Measurements from ENCODE around the gene C17orf113.

C17orf113 gene

DNA sequence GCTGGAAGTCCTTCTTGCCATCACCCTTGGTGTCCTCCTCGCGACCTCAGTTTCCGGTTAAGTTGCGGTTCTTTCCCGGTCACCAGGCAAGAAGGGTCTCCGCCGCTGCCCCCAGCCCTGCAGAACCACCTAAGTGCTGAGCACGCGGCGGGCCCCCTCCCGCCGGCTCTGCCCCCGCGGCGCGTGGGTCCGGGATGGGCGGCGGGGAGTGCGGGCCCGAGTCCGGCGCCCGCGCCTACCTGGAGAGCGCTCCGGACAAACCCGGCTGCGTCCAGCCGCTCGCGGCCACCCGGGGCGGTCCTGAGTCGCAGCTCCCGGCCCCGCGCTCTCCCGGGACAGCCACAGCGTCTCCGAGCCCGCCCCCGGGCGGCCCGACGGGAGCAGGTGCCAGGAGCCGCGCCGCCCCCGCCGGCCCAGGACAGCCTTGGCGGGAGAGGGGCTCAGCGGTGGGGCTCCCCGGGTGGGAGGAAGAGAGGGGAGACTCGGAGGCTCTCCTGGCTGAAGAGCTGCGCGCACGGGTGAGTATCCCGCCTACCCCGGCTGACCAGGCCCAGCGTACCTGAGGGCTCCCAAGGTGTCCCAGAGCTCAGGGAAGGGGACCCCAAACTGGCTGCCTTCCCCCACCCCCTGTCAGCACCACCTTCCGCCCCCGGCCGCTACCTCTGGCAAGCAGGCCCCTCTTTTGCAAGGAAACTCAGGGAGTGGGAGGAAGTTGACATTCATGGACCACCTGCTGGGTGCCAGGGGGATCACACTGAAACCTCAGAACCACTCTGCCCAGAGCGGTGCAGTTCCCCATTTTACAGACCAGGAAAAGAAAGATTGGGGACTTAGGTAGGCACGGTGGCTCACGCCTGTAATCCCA lies 22.2 kb upstream of the C17orf113 start:
- no peak for DNase-seq

DNA sequence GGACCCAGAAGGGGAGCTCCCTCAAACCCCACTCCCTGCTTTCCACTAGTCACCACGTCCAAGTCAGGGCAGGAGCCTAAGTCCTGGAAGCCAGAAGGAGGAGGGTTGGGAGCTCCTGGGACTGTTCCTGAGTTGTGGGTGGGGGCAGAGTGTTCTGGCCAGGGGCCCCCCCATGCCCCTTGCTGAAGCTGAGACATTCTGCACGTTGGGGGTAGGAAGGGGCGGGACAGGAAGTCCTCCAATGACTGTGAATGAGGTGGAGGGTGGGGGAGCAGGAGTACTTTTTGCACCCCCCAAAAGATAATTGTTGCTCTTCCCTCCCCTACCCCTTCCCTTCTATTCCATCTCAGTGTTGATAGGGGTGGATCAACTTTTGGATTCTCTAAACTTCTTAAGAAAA lies 21.4 kb upstream of the C17orf113 start:
- no peak for DNase-seq

DNA sequence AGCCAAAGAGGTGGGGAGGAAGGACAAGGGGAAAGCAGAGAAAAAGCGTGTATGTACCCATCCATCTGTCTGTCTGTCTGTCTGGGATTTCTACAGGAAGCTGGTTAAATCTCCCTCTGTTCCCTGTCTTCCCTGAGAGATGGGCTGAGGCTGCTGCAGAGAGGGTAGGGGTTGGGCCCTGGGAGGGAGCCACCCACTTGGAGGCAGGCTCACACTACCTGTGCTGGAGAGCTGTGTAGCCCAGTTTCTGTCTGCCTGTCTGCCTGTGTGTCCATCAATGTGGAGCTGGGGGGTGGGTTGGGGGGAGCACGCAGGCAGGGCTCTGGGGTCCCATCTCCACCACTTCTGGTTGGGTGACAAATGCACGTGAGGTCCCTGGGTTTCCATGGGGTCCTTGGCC lies 18.6 kb upstream of the C17orf113 start:
- no peak for DNase-seq

DNA sequence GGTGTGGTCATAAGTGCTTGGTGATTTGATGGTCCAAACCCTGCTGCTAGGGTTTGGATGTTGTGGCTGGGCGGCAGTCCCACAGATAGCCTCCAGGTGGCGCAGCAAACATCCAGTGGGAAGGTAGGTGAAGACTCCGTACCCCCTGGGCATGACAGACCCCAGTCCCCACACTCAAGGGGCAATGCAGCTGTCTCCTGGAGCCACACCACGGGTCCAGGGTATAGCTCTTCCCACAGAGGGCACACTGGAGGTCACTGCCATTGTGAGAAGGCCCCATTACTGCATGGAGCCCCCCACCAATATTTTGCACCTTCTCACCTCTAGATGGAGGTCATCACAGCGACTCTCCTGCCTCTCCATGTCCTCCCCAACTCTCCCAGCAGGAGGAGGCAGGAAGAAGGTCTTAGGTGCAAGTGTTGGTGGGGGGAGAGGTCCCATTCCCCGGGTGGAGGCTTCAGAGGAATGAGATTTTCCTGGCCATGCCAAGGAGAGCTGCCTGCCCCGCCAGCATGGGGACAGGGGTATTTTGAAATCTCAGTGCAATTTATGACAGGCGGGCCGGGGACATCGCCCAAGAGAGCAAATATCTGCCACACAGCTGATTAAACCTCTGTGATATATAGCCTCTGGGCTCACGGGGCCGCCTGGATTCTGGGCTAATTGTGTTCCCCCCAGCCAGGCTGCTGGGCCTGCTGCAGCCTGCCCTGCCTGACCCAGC lies 17.1 kb upstream of the C17orf113 start:
- DNase-seq = no peak

DNA sequence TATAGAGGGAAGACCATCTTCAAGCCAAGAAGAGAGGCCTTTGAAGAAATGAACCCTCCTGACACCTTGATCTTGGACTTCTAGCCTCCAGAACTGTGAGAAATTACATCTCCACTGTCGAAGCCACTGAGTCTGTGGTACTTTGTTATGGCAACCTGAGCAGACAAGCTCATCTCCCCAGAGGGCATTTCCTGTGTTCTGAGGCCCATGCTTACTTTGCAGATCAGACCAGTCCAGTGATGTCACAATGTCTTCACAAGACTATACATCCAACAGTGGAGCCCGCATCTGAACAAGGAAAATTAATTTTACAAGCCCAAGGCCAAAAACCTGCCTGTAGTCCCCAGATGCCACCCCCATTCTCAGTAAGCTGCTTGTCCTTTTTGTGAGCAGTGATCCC lies 14.8 kb upstream of the C17orf113 start:
- DNase-seq = no peak

DNA sequence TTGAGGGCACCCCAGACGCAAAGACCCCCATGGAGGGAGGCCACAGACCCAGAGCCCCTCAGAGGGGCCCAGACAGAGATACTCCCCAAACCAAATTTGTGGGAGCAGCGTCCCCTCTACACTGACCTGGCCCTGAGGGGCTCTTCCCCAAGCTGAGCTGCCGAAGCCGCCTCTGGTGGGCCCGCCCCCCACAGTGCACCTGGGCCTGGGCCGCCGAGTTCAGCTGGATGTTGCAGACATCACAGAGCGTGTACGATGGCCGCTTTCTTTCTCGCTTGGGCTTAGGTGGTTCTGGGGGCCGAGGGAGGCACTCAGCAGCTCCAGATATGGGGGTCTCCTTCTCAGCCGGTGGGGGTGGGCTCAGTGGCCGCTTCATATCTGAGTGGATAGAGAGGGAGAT lies 12.3 kb upstream of the C17orf113 start:
- DNase-seq = no peak

DNA sequence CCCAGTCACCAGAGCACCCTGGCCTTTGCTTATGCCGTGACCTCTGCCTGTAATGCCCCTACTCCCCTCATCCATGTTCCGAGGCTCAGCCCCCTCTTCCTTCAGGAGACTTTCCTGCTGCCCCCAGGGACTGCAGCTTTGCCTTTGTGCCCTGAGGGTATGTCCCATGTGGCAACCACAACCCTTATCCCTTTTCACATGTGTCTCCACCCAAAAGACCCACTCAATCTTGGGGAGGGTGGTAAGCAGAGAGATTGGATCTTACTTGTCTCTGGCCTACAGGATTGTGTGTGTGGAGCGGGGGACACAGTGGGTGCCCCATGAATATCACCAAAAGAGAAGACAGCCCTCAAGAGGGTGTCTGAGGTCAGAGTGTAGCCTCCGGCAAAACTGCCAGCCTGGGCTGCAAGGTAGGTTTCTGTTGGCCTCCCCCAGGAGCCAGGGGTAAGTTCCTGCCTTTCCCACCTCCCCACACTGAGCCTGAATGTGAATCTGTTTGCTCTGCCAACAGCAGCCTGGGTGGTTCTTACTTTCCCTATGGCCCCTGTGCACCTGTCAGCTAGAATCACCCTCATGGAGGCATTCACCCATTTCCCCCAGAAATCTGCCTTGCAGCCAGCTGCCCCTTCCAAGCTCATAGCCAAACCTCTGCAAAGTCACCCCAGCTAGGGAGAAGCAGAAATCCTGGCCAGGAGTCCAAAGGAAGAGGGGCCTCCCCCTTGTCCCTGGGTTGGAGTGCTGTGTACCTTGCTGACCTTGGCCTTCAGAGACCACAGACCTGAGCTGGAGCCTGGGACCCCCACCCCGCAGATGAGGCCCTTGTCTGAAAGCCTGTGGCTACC lies 11.5 kb upstream of the C17orf113 start:
- no peak for DNase-seq

DNA sequence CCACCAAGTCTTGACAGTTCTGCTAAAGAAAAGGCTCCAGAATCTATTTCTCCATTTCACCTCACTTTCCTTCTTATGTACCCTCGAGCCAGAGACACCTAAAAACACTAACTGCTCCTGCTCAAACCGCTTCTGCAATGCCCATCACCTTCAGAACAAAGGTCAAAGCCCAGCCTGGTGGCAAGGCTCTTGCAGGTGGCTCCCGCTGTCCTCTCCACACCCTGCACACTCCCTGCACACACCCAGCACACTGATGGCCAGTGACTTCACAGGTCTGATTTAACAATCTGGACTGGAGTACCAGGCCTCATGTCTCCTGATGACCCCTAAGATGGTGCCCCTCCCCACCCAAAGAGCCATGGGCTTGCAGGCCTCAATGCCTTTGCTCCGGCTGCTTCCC lies 9.8 kb upstream of the C17orf113 start:
- DNase-seq = no peak

DNA sequence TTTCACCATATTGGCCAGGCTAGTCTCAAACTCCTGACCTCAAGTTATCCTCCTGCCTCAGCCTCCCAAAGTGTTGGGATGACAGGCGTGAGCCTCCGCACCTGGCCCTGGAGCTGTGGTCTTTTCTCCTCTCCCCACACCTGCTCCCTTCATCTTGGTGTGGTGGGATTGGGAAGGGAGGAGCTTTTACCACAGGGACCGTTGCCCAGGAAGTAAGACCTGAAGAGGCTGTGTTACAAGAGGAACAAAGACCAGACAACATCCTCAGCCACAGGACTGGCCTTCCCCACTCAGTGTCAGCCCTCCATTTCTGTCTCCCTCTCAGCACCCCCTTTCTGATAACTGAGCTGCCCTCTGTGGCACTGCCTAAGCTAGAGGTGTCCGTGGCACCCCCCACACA lies 9.4 kb upstream of the C17orf113 start:
- DNase-seq = no peak

DNA sequence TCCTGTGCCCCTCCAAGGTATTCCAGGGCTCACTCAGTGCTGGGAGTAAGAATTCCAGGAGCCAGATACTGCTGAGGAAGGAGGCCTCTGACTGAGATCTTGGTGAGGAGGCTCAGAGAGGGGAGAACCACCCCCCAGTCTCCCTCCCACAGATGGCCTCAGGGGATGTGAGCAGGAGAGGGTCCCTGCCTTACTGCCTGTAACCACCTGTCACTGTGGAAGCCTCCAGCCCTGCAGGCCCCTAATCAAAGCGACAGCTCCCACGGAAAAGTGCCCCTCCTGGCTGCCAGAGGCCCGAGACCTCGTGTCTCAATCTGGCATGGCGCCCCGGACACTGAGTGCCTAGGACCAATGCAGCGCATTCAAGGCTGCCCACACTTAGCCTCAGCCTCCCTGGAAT lies 7.7 kb upstream of the C17orf113 start:
- DNase-seq = no peak

DNA sequence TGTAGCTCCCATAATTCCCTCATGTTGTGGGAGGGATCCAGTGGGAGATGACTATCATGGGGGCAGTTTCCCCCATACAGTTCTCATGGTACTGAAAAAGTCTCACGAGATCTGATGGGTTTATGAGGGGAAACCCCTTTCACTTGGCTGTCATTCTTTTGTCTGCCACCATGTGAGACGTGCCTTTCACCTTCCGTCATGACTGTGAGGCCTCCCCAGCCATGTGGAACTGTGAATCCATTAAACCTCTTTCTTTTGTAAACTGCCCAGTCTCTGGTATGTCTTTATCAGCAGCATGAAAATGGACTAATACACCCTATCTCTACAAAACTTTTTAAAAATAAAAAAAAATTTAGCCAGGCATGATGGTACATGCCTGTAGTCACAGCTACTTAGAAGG lies 6.2 kb upstream of the C17orf113 start:
- no peak for DNase-seq

DNA sequence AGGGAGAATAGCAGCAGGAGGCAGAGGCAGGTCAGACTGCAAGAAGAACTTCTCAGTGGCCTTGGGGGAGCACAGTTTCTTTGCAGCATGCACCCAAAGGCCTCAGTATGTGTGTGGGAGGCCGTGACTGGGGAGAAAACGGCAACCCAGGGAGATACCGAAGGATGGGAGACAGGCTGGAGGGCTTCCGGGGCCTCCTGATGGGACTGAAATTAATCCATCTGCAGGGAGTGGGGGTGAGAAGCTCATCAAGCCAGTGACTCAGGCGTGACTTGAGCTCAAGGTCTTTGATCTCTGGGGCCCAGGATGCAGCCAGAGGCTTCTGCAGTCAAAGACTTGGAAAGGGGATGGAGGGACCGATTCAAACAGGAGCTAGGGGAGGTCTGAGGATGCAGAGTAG lies 5.1 kb upstream of the C17orf113 start:
- no peak for DNase-seq

DNA sequence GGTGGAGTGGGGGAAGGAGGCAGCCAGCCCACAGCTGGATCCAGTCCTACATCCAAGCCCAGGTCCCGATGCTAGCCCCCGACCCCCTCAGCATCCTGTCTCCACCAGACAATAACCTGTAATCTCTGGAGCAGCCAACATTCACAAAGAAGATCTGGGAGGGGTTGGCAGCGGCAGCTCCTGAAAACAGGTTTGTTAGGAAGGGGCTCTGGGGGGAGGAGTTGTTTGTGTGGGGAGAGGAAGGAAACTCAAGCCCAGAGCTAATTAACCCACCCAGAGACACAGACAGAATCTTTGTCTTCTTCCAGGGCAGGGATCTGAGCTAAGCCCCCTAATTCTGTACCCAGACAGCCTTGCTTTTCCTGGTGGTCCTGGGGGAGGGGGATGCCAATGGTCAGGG lies 4.6 kb upstream of the C17orf113 start:
- DNase-seq = no peak

DNA sequence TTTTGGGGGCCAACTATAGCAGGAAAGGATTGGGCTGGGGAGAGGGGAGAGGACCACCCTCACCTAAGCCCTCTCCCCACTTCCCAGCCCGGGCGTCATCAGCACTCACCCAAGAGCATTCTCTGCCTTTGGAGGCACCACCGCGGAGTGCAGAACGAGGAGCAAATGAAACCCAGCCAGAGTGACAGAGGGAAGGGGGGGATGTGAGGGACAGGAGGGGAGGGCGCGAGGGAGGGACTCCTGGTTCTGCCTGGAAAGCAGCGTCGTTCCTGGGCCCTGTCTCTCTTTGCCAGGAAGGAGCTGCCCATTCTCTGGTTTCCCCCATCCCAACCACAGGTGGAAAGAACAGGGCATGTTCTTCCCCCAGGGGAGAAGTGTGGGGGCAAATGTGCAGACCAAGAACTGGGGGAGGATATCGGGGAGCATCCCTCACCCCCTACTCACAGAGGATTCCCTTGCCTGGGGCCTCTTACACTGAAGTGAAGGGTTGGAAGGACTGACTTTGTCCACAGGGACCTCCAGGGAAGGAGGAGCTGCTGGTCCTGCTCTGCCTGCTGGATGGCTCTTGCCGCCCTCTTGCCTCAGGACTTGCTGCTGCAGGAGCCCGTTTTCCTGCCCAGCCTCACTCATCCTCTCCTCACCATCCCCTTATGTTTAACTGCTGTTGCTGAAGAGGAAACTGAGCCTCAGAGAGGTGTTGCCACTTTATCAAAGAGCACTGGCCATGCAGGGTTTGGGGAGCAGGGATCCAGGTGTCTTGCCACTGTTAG lies 3.5 kb upstream of the C17orf113 start:
- no peak for DNase-seq

DNA sequence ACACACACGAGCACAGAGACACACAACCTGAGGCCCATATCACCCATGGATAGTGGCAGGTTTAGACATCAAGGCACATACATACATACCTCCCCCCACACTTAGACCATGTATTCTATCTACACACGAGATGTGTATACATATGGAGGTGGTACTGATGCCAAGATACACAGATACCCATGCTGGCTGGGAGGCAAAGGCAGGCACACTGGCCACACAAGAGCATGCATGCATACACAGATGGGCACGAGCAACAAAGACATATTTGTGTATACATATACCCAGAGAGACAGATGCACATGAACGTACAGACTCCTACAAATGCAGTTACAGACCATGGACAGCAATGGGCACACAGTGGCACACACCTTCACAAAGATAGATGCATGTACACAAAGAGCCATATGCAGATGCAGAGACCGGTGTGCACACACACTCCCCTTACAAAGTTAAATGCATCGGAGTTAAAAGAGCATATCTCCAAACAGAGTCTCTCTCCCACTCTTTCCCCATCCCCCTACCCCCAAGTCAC lies 2.0 kb upstream of the C17orf113 start:
- DNase-seq = no peak

DNA sequence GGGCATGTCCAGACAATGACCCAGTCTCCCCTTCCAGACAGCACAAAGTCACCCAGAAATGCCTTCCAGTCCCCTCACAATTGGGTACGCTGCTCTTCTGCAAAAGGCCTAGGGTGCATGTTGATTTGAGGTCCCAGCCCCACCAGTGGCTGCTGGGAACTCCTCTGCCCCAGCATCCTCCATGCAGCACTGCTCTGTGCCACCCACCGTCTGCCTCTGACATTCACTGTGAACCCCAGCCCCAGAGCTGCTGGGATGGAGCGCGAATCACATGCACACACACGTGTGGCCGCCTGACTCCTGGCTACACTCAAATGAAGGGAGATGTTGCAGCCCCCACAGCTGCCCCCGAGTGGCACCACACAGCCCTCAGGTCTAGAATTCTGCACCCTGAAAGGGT lies 1.2 kb upstream of the C17orf113 start:
- DNase-seq = no peak

DNA sequence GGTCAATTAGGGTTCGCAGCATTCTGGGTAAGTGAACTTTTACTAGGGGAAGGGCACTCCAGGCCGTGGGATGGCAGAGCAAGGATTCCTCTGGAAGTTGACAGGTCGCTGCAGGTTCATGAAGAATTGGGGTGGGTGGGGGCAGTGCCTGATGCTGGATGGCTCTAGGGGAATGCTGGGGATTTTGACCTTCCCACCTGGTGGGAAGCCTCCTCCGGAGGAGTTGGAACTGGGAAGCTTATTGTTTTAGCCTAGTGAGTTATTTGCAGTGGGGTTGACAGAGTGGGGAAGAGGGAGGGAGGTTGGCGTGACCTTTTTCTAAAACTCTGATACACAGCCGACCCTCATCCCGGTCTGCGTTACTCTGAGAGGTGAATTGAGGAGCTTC lies 606 bp upstream of the C17orf113 start:
- no peak for DNase-seq

DNA sequence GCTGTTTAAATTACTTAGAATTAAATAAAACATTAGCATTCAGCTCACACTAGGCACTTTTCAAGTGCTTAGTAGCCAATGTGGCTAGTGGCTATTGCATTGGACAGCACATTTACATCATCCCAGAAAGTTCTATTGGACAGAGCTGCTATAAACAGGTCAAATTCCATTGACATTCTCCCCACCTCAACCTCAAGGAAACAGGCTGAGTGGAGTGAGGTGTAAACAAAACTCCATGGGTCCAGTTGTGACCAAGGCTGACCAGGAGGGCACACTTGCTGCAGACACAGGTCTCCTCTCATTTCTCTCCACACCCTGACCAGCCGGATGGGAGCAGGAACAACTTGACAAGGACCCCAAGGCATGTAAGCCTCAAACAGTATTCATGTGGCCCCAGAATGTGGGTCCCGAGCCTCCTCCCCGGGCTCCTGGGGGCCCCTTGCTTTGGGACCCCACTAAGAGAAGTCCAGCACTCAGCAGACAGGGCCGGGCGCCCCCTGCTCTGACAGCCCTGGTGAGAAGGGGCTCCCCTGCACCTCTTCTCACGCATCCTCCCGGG lies 488 bp downstream of the C17orf113 start:
- no peak for DNase-seq

DNA sequence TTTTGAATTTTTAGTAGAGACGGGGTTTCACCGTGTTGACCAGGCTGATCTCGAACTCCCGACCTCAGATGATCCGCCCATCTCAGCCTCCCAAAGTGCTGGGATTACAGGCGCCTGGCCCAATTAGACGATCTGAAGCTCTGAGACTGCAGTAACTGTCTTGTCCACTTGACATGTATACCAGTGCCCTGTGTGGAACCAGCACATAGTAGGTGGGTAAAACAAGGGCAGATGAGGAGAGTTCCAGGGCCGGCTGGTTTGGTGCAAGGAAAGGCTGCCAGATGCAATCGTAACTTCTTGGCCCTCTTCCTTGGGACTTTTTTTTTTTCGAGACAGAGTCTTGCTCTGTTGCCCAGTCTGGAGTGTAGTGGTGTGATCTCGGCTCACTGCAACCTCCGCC lies 3.1 kb downstream of the C17orf113 start:
- DNase-seq = no peak

DNA sequence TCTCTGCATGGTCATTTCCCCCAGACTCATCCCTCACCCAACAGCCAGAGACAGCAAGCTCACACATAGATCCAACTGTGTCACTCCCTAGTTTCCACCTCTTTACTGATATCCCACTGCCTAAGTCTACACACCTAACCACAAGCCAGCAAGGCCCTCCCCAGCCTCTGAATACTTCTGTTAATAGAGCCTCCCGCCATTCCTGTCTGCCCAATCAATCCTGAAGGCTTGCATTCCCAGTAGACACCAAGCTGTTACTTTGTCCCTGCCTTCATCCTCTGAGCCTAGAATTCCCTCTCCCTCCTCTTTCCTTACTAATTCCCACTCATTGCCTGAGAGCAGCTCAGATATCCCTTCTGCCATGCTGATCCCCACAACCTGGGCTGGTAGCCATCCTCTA lies 4.7 kb downstream of the C17orf113 start:
- DNase-seq = no peak

DNA sequence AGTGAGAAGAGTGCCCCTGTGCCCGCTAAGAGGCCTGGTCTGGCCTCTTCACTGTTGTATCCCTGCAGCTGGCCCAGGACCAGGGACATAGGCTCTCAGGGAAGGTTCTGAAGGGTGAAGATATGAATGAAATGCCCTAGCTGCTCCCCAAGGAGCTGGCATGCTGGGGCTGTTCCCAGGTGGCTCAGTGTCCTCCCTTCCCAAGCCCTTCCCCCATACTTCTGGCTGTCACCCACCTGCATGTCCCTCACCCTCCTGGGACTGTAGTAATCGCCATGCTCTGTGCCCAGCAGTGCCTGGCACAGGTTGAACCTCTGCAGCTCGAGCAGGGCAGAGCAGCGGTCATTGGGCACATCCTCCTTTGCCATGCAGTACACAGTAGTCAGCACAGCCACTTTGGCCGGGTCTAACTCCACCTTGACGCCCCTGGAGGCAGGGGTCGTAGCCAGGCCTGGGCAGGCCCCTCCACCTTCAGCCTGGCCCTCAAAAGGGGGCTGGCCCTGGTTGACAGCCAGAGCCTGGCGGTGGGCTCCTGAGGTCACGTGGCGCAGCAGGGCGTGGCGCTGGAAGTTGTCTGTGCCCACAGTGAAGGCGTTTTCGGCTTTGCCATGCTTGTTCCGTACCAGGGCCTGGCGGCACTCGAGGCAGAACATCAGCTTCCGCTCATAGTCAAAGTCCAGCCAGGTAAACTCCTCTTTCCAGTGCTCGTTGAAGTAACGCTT lies 7.6 kb downstream of the C17orf113 start:
- DNase-seq = no peak

DNA sequence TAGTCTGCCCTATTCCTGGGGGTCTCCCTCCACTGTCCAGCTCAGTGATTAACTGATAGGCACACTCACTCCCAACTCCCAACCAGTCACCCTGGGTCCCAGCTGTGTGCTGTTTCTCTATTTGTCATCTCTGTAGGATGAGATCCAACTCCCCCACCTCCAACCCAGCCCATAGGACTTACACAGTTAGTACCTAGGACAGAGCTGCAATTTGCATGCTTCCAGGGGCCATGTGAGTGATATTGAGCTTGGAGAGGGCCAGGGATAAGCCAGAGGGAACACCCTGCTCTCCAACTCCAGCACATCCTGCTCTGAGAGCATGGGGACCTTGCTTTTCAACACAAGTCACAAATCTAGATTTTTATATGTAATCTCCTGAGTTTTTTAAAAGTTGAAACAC lies 8.8 kb downstream of the C17orf113 start:
- no peak for DNase-seq
